GM12865 (cell line): Measurements from ENCODE around the gene METAP1D.

ENCODE experiments used
- DNase-seq: peaks from one replicate; pipeline ENCODE4 v3.0.0; 2010; ENCODE audit warnings: low read depth
- H3K4me3 ChIP-seq: 2 replicates; pipeline ENCODE4 v1.5.1; 2011; ENCODE audit warnings: mild to moderate bottlenecking, low read depth, low read length, control low read depth
- CTCF ChIP-seq: IDR thresholded peaks from 2 replicates; pipeline ENCODE4 v1.5.1; 2011; ENCODE audit warnings: low read length, control low read depth, low read depth, inconsistent platforms; ENCODE audit not compliant: insufficient read depth; ENCODE audit errors: missing control alignments

METAP1D gene

GRCh38 chr2:172090044-172090961 is 90.5 kb downstream of the METAP1D start:
- TF ChIP-seq CTCF = no peak

GRCh38 chr2:172091000-172091641 is 91.4 kb downstream of the METAP1D start:
- no peak overlapping the region for H3K4me3 ChIP-seq
- TF ChIP-seq CTCF = no peak
- no peak for DNase-seq

More at GRCh38 chr2:172090044-172090961, 90.5 kb downstream of the METAP1D start:
- no peak overlapping the region for H3K4me3 ChIP-seq
- no peak for DNase-seq

- H3K4me3 ChIP-seq = no peak overlapping the region
- no peak for TF ChIP-seq CTCF
- DNase-seq = no peak
Measured at GRCh38 chr2:172091761-172092566, 92.2 kb downstream of the METAP1D start.

GRCh38 chr2:172092716-172093415 is 93.1 kb downstream of the METAP1D start:
- TF ChIP-seq CTCF = no peak
- H3K4me3 ChIP-seq = no peak overlapping the region
- no peak for DNase-seq

- TF ChIP-seq CTCF = no peak
- DNase-seq = no peak
Measured at GRCh38 chr2:172093416-172094293, 93.9 kb downstream of the METAP1D start.

More at GRCh38 chr2:172093416-172094293, 93.9 kb downstream of the METAP1D start:
- no peak overlapping the region for H3K4me3 ChIP-seq
